Activated CD4-positive, alpha-beta T cell treated with anti-CD3 and anti-CD28 coated beads for 1 hour (primary cell): Measurements from ENCODE around the gene RASSF10.
A peak's percentile ranks its signal among the peaks of the same experiment; 100 is the strongest.

Source experiments
- DNase-seq: peaks from one replicate; pipeline ENCODE4 v3.0.0-alpha.2; 2020

Gene RASSF10

DNA sequence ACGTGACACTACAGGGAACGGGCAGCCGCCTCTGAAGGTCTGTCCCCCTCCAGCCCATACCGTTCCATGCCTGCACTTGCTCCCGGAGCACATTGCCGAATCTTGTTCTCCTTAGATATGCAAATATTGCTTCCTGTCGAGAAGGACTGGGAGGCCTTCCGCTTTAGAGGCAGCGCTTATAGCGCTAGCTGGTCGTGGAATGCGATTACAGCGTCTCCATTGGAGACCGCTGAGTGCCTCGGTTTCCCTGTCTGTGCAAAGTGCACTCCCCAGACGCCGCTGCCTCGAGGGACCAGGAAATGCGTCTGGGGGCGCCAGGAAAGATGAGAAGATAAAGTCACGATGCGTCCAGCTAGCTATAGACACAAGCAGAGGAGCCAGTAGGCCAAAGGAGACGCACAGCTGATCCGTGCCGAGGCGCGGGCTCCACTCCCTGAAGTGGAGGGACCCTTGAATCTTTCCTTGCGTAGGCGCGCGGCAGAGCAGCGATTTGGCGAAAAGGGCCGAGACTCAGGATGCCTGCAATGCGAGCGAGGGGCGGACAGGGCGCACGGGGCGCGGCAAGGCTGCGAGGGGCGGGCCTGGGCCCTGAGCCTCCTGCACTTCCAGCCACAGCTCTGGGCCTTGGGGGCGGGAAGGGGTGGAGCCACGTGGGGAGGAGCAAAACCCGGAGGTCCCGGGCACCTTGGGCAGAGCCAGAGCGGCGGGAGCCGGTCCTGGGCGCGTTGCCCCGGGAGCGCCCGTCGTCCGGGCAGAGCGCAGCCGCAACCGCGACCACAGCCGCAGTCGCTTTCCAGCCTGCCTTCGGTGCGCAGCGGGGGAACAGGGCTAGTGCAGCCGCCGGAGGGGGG lies at the start of gene RASSF10:
RASSF10 (plus strand) TSS at position 692 of the 851 bp plus-strand sequence. CDS start 261 bp downstream, outside the sequence.
- no peak for DNase-seq

DNA sequence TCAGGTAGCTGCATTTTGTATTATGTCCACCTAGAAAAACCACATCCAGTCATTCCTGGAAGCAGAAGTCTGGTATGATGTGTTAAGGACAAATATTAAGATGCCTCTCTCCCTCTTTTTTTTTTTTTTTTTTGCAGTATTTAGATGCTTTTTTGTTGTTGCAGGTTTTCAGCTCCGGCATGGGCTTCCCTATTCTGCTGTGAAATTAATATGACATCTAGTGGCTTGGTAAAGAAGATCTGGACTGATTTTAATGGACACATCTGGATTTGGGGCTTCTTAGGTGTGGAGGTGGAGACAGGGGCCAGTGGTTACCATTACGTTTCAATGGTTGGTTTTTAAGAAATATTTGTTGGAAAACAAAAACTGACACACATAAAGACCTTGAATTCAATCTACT lies 47.5 kb upstream of the RASSF10 start:
- no peak for DNase-seq

DNA sequence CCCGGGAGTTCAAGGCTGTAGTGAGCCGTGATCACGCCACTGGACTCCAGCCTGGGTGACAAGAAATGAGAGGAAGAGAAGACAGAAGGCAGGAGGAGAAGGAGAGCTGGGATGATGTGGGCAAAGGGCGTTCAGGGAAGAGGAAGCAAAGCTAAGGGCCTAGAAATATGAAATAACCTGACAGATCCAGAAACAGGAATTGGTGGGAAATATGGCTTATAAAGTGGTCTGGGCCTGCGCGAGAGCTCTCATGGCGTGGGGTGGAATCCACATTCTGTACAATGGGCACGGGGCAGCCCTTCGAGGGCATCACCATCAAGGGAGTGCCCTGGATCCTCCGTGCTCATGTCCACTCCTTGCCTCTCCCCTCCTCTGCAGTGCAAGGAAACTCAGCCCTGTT lies 46.8 kb upstream of the RASSF10 start:
- no peak for DNase-seq

DNA sequence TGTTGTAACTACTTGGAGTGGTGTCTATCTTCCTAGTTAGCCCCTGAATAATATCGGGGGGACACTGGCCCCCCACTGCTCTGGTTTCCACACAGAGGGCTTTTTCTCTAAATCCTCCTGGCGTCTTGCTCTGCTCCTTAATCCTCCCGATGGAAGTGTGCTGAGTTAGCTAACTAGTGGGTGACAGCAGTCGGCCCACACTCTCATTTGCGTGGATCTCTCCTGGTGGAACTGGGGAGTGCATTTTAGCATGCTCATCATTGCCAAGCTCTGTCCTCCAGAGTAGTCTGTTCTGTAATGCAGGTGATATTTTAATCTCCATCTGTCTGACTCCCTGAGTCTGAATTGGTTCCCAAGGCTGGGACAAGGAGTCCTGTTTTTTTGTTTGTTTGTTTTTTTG lies 46.1 kb upstream of the RASSF10 start:
- DNase-seq: no peak

DNA sequence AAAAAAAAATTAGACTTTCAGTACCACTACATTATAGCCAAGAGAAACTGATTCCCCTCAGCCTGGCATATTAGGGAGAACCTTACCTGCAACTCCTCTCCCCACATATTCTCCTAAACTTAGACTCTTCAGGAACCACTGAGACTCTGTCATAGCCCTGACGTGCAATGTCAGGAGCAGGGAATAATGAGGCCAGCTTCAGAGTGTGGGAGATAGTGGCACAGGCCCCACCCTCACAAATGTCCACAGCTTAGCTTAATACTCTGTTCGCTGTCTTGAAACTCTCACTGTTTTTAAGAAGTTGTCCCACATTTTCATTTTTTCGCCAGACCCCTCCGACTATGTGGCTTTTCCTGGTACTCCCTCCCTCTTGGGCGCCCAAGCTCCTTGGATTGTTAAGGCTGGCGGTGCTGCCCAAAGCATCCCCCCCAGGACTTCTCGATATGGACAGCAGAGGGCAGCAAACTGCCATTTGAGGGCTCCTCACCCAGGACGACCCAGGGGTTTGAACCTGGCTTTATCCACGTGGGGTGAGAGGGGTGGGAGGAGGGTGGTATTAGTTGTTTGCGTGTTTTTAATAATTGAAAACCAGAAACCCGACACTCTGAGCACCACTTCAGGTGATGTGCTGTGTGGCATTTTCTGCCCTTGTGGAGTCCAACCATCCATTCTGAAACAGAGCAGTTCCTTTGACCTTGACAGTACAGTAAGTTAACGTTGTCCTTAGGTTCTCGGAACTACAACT lies 45.2 kb upstream of the RASSF10 start:
- DNase-seq: peak; percentile 35

DNA sequence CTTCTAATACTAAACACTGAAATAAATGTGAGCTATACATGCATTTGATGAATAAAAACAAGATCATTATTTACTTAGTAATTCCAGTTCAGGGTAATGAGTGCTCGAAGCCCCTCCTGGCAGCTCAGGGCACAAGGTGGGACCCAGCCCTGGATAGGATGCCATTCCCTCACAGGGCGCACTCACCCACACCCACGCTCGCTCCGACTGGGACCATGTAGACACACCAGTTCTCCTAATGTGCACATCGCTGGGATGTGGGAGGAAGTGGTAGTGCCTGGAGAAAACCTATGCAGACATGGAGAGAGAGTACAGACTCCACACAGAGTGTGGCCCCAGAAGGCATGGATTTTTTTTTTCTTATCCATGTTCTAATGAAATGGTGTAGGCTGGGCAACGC lies 44.5 kb upstream of the RASSF10 start:
- DNase-seq: no peak

DNA sequence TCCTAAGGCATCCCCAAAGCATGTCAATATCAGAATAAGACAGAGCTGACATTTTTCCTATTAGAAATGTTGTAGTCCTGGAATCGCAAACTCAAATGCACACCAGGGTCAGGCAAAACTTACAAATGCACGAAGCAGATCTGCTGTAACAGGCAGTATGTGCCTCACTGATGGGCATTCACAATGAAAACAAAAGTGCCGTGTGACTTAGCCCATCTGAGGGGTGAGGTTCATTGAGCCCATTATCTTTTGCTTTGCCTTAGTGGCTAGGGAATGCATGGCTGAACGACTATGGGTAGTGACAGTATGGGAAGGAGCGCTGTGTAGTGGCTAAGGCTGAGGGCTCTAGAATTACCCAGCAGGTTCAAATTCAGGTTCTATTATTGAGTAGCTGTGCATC lies 43.1 kb upstream of the RASSF10 start:
- DNase-seq: no peak

DNA sequence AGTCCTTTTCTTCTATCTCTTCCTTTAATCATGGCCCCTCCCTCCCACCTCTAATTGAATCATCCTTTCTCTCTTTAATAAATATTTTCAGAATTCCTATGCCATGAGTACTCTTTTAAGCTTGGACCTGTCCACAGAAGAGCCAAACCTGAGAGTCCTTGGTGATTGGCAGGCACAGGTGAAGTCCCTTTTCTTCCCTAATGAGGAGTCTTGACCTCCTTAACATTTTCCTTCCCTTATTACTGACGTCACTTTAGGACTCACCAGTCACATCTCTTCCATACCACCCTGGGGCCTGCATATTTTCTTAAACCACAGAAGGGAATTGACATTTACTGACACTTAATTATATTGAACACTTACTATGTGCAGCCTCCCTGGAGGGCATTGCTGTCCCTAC lies 41.0 kb upstream of the RASSF10 start:
- no peak for DNase-seq

DNA sequence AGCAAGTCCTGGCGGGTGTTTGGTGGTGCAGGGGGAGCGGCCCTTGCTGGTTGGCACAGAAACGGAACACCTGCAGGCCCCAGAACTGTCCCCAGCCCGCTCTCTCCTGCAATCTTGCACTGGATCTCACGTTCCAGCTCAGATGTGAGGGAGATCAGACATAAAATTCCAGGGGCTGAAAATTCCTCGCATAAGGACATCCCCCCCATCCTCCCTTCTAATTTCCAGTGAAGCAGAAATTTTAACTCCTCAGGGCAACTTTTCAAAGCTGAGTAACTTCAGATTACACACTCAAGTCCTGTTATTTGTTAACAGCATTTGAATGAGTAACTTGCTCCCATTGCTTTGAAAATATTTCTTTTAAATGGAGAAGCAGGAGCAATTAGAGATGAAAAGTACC lies 40.3 kb upstream of the RASSF10 start:
- no peak for DNase-seq

DNA sequence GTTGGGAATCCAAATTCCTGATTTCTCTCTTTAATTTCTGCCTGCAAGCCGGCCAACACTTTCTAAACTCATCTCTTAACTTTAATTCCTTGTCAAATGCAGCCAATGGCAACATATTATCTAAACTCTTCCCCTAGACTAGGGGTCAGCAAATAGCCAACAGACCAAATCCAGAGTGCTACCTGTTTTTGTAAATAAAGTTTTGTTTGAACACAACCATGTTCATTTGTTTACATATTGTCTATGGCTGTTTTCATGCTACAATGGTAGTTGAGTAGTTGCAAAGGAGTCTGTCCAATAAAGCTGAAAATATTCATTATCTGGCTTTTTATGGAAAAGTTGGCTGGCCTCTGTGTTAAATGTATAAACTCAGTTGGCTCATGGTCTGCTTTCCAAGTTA lies 37.2 kb upstream of the RASSF10 start:
- no peak for DNase-seq

DNA sequence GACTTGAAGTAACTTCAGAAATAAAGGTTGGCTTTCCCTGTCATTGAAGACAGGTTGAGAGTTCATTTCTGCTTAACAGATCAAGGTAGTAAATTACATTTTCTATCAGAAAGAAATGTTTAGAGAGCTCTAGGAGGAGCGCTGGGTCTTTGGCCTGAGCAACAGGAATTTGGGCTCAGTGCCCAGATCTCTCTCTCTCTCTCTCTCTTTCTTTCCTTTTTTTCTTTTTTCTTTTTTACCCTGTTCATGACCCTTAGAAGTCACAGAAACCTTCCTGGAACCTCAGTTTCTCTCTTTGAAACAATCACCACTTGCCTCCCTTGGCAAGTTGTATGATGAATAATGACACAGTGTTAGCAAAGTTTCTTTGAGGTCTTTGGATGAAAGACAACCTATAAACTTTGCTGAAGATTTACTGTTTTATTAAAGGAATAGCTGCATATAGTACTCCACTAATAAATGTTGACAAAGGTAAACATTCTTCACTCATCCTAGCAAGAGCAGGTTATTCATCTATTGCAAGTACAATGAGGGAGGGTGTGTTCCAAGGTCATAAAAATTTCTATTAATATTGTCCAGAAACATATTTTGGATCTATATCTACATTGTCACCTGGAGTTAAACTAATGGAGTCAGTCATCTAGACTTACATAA lies 35.5 kb upstream of the RASSF10 start:
- no peak for DNase-seq

DNA sequence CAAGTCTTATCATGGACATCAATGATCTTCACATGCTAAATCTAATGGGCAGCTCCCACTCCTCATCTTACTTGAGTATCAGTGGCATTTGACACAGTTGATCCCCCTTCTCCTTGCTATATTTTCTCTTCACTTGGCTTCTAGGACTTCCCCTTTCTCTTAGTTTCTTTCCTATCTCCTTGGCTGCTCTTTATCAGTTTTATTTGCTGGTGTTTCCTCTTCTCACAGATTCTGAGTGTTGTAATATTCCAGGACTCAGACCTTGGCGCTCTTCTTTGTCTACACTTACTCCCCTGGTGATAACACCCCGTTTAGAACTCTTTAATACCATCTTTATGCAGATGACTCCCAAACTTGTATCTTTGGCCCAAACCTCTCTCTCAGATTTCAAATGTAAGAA lies 33.9 kb upstream of the RASSF10 start:
- no peak for DNase-seq

DNA sequence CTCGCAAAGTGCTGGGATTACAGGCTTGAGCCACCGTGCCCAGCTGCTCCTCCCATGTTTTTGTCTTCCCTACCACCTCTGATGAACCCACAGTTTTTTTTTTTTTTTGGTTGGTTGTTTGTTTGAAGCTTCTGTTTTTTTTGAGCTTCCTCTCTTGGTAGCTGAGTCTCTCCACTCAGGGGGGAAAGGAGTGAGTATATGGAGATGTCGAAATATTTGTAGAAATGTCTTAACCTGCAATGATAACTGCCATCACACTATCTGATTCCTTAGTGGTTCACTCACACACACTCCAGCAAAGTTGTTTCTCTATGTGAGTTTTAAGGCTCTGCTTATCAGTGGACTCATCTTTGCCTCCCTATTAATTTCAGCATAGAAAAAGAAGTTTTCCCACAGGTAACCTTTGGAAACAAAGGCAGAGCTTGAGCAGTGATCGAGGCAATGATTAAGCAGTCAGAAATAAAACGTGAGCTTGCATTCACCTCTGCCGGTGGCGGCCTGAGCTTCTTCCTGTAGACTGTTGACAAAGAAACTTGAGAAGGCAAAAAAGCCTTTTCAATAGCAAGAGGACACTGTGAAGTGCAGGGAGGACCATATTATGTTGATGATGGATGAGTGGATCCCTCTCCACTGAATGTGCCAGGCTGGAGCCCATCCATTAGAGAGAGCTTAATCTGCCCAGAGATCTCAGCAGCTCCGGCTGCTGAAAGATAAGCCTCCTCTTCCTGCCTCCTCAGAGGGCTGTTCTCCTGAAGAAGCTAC lies 29.0 kb upstream of the RASSF10 start:
- DNase-seq: no peak

DNA sequence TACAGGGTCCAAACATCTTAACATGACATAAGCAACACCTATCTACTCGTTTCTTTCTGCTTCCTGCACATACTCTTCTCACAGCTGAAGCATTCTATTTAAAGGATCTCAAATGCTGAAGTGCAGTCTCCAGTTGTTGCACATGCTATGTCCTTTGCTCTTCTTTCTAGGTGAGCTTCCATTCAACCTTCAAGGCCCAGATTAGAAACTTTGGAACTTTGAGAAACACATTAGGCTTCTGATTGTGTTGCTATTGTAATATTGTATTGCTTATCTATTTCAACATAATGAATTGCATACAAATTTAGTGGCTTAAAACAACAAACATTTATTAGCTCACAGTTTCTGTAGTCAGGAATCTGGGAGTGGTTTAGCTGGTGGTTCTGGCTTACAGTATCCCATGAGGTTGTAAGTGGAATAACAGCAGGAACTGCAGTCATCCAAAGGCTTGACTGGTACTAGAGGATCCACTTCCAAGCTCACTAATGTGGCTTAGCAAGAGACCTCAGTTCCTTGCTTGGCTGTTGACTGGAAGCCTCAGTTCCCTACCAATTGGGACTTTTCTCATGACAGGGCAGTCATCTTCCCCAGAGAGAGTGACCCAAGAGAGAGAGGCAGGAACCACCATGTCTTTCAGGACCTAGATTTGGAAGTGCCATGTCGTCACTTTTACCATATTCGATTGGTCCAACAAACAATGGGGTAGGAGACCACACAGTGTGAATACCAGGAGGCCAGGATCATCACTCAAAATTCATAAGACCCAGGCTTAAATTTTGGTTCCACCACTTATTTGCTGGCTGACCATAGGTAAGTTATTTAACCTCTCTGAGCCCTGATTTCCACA lies 27.2 kb upstream of the RASSF10 start:
- no peak for DNase-seq

DNA sequence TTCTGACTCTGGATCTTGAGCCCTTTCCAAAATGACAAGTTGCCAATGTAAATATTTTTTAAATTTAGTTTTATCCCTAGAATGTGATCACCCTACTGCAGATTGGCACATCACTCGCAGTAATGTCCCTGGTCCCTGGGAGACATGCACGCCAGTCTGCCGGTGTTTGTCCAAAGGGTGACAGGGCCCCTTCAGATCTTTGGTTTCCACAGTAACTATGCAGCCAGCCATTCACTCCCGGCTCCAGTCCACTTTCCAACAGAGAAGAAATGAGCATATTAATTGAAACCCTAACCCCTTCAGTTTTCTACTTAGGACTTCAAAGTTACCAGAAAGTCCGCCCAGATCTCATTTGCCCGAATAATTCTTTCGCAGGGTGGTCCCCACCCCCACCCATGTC lies 25.8 kb upstream of the RASSF10 start:
- DNase-seq: no peak

DNA sequence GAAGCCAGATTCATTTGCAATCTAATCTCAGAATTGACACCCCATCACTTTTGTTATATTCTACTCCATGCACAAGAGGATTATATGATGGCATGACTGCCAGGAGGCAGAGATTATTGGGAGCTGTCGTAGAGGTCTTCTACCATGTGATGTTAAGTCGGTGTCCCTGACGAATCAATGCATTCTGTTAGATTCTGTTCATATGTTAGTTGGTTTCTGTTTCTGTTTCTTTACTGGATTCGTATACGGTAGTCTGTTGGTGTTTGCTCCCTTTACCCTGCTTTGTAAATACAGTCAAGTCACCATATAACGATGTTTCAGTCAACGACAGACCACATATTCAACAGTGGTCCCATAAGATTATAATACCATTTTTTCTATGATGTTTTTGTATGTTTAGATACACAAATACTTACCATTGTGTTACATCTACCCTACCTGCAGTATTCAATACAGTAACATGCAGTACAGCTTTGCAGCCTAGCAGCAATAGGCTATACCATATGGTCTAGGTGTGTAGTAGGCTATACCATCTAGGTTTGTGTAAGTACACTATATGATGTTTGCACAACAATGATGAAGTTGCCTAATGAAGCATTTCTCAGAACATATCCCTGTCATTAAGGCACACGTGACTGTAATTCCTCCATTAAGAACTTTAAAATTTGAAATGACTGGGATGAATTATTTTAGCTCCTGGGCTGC lies 22.8 kb upstream of the RASSF10 start:
- no peak for DNase-seq

DNA sequence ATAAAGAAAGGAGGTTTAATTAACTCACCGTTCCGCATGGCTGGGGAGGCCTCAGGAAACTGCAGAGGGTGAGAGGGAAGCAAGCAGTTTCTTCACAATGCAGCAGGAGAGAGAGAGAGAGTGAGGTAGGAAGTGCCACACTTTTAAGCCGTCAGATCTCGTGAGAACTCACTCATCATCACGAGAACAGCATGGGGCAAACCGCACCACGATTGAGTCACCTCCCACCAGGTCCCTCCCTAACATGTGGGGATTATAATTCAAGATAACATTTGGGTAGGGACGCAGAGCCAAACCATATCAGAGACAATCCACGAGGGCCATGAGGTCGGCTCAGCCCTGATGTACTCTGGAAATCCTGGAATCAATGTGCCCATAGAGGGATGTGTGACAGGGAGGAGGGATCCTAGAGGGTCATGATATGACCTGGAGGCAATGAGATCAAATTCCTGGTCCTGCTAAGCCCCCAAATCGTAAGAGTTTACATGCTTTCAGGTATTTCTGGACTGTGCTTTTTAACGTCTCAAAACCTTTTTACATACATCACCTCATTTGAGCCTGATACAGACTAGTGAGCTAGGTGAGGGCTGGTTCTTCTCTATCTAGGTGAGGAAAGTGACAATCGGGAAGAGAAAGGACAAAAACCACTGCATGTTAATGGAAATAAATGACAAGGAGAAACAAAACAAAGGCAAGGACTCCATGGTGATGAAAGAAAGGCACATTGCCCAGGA lies 19.5 kb upstream of the RASSF10 start:
- DNase-seq: no peak

DNA sequence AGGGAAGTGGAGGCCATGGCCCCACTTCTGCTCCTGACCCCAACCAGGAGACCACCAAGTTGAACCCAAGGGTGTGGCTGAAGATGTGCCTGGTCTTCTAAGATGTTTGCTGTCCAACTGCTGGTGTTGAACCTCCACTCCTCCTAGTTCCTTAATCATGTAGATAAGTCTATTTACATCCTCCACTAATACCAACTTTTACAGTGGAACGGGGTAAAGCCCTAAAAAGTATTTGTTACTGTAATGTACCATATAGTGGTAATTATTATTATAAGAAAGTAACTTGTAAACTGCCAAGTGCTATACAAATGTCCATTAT lies 19.0 kb upstream of the RASSF10 start:
- DNase-seq: no peak

DNA sequence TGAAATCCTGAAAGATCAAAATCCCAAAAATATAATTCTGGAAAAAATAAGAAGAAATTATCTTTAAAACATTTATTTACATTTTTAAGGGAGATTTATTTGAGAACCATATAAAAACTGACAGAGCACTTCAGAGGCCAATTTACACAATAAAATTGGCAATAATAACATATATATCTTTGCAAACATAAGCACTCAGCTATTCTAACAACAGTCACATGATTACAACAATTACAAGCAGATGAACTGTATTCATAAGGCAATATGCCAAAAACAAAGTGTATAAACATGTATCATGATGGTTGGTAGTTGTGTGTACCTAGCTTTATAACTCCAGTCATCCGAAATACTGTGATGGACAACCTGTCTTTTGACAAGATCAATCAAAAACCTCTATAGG lies 17.7 kb upstream of the RASSF10 start:
- DNase-seq: no peak

DNA sequence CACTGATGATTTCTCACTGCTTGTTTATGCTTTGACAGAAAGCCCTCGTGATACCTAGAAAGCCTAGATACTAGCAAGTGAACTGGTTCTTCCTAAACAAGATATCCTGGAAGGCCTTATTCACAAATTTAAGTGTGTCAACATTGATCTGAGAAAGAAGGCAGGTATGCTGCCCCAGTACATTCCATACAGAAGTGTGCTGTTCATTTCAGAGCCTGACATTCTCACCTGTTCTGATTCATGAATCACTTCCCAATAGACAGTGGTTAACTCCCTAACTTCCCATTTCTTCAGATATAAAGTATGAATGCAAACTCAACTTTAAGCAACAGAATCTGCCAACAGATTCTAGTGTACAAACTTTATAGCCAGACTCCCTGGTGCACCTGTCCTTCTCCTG lies 15.5 kb upstream of the RASSF10 start:
- DNase-seq: no peak

DNA sequence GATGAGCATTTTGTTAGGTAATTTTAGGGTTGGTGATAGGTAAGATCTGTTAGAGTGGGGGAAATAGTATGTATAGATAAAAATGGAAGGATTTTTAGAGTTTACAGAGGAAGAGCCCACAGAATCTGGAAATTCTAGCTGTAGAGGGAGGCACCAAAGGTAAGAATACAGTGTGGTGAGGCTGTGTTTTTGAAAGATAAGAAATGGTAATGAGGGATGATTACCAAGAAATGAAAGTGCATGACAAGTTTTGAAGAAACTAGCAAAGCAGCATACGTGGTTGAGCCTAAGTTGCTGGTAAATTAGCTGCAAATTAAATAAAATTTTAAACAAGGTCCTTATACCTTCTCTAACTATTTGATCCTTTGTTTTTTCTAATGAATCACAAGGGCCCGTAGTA lies 14.6 kb upstream of the RASSF10 start:
- no peak for DNase-seq
